ENCODE data around the gene LIN9. TPM values are rescaled to one million over a fixed set of nuclear protein-coding genes. Genes with fewer than 3 reads are reported as not detected.
A peak's percentile ranks its signal among the peaks of the same experiment; 100 is the strongest.
"Not testable (repeated sequence)": the region's sequence is repeated elsewhere in the genome, so short reads cannot be mapped to it uniquely, and the experiment has no call there.

LIN9 gene, protein sequence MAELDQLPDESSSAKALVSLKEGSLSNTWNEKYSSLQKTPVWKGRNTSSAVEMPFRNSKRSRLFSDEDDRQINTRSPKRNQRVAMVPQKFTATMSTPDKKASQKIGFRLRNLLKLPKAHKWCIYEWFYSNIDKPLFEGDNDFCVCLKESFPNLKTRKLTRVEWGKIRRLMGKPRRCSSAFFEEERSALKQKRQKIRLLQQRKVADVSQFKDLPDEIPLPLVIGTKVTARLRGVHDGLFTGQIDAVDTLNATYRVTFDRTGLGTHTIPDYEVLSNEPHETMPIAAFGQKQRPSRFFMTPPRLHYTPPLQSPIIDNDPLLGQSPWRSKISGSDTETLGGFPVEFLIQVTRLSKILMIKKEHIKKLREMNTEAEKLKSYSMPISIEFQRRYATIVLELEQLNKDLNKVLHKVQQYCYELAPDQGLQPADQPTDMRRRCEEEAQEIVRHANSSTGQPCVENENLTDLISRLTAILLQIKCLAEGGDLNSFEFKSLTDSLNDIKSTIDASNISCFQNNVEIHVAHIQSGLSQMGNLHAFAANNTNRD
- polyA plus RNA-seq (2012; ENCODE audit: insufficient read depth, insufficient read length): 12.4 TPM

DNA sequence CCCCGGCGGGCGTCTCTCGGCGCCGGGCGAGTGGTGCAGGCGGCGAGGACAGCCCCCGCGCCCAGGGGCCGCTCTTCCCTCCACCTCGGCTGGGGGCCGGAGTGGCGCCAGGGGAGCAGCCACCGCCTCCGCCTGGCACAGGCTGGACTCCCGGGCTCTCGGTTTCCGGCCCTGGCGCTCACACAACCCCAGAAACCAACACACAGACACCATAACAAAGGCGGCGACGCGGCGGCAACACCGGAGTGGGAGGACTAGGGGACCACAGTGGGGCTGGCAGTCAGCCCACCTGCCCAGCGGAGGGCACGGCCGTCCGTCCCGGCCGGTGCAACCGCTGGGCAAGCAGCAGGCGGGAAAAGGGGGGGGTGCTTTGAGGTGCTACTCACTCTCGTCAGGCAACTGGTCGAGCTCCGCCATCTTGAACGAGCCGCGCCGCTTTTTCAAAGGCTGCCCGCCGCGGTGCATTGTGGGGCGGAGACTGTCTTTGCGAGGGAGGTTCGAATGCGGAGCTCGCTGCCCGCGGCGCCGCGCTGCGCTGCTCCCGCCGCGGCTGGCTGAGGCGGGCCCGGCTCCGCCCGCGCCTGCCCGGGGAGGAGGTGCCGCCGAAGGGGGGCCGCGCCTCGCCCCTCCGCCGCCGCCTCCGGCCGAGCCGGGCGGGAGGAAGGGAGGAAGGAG is at the start of gene LIN9:
Gene LIN9 (minus strand): TSS at position 442 of the 675 bp plus-strand sequence. CDS start 25 bp downstream, at position 417.
- H3K4me3 ChIP-seq (ENCODE audit: low read length): peak within 1 kb of the TSS; percentile 91
- peak; percentile 85 for DNase-seq (ENCODE audit: low read depth, low spot score)

DNA sequence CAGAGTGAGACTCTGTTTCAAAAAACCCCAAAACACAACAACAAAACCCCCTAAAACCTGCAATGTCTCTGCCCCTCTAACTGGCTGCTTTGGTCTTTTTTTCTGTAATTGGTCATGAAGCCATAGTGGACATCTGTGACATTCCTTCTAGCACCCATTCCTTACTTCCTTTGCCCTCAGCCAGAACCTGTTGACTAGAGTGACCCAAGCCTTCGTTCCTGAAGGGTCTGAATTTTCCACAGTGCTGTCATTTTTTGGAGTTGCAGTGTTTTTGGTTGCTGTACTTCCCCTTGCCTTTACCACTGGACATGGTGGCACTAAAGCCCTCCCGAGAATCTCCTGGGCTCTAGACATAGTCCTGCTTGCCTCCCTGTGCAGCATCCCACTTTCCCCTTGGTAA is 48.5 kb upstream of the LIN9 start:
- H3K4me3 ChIP-seq (ENCODE audit: low read length): no peak overlapping the region
- DNase-seq (ENCODE audit: low read depth, low spot score): no peak

DNA sequence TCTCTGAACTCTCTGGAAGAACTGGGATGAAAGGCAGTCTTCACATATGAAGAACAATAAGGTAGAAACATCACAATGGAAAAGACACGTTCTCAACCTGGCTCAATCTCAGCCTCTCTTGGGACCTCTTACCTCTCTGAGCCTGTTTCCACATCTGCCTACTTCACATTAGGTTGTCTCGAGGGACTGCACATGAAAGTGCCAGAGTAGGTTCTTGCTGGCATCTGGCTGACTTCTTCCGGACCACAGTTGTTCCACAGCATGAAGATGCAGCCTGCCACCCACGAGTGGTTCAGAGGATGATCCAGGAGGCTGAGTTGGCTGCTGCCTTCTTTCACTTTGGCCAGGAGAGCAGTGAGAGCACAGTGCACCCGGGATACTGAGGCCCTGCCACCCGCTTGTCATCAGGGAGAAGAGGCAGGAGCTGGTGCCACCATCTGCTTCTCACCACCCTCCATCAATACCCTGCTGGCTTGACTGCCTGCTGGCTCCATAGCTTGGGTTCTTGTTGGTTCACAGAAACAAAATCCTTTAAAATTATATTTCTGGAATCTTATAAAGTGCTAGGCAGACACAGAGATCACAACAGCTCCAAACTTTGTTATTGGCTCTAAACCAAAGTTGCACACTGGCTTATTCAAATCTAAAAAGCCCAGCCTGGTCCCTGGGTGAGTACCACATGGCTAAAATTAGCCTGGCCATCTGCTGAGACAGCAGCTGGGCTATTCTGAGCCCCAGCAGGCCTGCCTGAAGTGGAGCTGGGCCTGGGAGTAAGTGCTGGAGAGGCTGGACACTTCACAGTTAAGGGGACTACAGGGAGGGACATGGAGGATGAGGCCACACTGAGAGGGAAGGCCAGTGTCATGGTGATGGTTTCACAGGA is 46.9 kb upstream of the LIN9 start:
- no peak for DNase-seq (ENCODE audit: low read depth, low spot score)
- no peak overlapping the region for H3K4me3 ChIP-seq (ENCODE audit: low read length)

DNA sequence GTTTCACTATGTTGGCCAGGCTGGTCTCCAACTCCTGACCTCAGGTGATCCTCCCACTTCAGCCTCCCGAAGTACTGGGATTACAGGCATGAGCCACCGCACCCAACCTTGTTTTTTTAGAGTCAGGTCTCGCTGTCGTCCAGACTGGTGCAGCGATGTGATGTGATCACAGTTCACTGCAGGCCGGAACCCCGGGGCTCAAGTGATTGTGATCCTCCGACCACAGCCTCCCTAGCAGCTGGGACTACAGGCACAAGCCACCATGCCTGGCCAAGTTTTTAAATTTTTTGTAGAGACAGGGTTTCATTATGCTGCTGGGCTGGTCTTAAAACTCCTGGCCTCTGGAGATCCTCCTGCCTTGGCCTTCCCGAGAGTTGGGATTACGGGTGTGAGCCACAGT is 46.1 kb upstream of the LIN9 start:
- no peak for DNase-seq (ENCODE audit: low read depth, low spot score)
- H3K4me3 ChIP-seq (ENCODE audit: low read length): no peak overlapping the region

DNA sequence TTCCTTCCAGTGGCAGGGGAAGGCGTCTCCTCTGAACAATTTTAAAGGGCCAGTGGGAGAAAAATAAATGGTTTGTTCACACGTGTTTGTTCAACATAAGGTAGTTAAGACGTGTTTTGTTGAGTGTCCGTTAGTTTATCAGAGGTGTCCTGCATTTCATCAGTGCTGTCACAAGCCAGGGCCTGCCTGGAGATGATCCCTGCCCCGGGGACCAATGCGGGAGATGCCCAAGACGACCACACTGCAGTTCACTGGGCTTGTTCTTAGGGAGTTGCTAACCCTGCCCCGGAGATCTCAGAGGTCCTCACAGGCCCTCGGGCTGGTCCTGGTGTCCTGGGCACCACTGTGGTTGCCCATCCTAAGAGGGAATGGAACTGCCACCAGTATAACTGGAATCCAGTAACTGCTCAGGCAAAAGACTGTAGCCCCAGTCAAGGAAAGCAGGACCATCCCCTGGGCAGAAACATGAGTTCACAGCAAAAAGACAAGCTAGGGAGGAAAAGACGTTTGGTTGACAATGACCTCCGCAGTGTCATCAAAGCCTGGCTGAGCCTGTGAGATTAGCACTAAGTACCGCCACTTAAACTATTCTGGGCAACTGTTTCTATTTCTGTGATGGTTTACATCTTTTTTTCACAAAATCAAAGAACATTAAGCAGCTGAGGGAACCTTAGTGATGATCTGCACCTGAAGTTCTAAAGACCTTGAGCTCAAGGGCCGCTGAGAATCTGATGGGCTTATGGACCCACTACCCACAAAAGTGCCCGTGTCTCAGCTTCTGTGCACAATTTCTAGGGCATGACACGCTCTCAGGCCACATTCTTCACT is 44.9 kb upstream of the LIN9 start:
- no peak for DNase-seq (ENCODE audit: low read depth, low spot score)
- H3K4me3 ChIP-seq (ENCODE audit: low read length): no peak overlapping the region

GRCh38 chr1:226351709-226352108 is 42.7 kb upstream of the LIN9 start:
- H3K4me3 ChIP-seq (ENCODE audit: low read length): no peak overlapping the region
- no peak for DNase-seq (ENCODE audit: low read depth, low spot score)

DNA sequence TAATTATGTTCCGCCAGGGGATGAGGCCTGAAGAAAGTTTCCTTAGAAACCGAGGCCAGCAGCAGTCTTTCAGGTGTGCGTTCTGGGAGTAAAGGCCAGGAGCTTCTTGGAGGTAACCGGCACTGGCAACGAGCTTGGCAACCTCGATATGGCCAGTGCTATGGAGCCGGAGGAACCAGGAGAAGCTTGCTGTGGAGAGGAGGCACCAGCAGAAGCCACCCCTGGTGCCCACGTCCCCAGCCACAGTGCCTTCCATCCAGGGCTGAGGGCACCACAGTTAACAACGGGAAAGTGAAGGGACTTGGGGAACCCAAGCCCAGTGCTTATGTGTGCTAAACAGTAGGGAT is 41.5 kb upstream of the LIN9 start:
- no peak overlapping the region for H3K4me3 ChIP-seq (ENCODE audit: low read length)
- DNase-seq (ENCODE audit: low read depth, low spot score): no peak

DNA sequence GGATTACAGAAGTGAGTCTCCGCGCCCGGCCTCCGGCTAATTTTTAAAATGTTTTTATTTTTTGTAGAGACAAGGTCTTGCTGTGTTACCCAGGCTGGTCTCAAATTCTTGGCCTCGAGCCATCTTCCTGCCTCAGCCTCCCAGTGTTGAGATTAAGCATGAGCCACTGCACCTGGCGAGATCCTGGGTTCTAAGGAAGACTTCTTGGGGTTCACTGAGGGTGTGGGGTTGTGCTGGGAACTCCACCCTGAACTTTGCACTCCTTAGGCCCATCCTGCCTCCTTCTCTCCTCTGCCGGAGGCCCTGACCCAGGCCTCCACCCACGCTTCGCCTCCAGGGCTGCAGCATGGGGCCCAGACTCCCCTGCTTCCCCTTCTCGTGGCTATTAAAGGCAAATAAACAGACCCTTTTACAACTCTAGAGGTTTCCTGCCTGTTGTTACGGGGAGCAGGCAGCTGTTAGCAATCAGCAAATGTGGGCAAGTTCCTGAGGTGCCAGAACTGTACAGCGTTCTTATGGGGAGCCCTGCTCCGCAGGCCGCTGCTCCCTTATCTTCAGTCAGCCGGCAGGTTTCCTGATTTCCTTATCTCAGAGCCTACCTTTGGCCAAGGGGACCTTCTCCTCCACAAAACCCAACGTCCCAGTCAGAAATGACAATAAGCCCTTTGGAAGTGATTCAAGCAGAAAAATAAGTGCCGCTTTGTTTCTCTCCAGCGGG is 41.0 kb upstream of the LIN9 start:
- H3K4me3 ChIP-seq (ENCODE audit: low read length): no peak overlapping the region
- no peak for DNase-seq (ENCODE audit: low read depth, low spot score)

DNA sequence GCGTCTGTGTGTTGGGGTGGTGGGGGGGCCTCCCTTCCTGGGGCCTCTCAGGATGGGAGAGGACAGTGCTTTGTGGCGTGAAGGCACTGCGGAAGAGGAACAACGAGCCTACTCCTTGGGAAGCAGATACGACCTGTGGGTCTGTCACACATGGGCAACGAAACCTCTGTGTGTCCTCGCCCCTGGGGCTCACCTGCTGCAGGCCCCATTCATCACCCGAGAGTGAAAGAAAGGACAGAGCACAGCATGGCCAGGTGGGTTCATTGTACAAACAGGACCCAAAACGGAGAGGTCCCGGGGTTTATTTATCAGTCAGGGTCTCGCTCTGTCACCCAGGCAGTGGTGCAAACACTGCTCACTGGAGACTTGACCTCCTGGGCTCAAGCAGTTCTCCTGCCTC is 40.1 kb upstream of the LIN9 start:
- no peak for DNase-seq (ENCODE audit: low read depth, low spot score)
- no peak overlapping the region for H3K4me3 ChIP-seq (ENCODE audit: low read length)

DNA sequence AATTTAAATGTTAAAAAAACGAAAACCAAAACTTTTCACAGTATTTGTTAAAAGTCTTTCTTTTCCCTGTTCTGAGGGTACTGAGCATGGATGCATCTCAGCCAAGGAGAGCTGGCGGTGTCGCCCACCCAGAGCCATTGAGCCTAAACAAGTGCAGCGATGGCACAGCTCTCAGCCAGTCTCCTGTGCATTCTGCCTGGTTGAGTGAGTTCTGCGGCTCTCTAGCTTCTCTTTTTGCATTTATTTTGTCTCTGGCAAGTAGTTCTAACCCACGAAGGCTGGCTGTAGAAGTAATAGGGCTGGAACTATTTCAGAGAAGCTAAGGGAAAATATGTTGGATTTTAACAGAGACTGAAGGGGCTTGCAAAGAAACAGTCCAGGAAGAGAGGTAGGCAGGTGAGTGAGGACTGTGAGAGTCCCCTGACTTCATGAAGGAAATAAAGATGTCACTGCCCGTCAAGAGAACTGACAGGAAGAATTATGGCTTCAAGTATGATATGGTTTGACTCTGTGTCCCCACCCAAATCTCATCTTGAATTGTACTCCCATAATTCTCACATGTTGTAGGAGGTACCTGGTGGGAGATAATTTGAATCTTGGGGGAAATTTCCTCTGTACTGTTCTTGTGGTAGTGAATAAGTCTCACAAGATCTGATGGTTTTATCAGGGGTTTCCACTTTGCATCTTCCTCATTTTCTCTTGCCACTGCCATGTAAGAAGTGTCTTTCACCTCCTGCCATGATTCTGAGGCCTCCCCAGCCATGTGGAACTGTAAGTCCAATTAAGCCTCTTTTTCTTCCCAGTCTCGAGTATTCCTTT is 35.7 kb upstream of the LIN9 start:
- no peak overlapping the region for H3K4me3 ChIP-seq (ENCODE audit: low read length)
- DNase-seq (ENCODE audit: low read depth, low spot score): no peak

- DNase-seq (ENCODE audit: low read depth, low spot score): no peak
- H3K4me3 ChIP-seq (ENCODE audit: low read length): no peak overlapping the region
These were observed 33.7 kb upstream of the LIN9 start for GRCh38 chr1:226342656-226343055.

- not testable (repeated sequence) for H3K4me3 ChIP-seq (ENCODE audit: low read length); DNase-seq (ENCODE audit: low read depth, low spot score)
These were observed 31.1 kb upstream of the LIN9 start for GRCh38 chr1:226340111-226340510.

DNA sequence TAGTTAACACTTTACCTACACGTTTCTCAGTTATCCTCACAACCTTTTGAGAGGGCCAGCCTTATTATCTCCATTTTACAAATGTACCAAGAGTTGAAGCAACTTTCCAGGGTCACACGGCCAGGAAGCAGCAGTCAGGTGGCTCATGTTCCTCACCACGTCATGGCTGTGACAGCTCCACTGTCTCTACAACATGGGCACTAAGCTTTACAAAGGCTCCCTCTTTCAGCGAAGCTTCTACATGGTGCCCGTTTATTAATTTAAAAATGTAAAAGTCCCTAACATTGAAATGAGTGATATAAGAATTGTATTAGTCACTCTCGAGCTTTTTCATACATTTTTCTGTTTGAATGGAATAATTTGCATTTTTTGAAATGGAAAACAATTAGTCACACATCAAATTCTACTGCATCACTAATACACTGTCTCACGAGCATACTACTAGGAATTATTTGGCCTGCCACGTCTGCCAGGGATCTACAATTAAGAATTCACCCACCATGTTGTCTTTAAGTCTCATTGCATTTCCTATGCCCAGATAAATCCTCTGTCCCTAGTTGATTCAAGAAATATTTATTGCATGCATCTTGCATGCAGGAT is 28.4 kb upstream of the LIN9 start:
- DNase-seq (ENCODE audit: low read depth, low spot score): no peak
- H3K4me3 ChIP-seq (ENCODE audit: low read length): no peak overlapping the region

GRCh38 chr1:226335661-226336060 is 26.7 kb upstream of the LIN9 start:
- no peak for DNase-seq (ENCODE audit: low read depth, low spot score)
- H3K4me3 ChIP-seq (ENCODE audit: low read length): no peak overlapping the region

- no peak for DNase-seq (ENCODE audit: low read depth, low spot score)
- H3K4me3 ChIP-seq (ENCODE audit: low read length): peak overlapping the region; percentile 13
These were observed 24.0 kb upstream of the LIN9 start for GRCh38 chr1:226332947-226333346.

DNA sequence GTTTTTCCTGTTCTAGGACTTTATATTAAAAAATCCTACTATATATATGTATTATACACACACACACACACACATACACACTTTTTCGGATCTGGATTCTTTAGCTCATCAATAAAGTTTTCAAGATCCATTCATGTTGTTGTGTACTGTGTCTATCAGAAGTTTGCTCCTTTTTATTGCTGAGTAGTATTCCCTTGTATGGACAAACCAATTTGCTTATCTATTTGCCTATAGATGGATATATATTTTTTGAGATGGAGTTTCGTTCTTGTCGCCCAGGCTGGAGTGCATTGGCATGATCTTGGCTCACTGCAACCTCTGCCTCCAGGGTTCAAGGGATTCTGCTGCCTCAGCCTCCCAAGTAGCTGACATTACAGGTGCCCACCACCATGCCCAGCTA is 20.3 kb upstream of the LIN9 start:
- no peak overlapping the region for H3K4me3 ChIP-seq (ENCODE audit: low read length)
- DNase-seq (ENCODE audit: low read depth, low spot score): no peak

DNA sequence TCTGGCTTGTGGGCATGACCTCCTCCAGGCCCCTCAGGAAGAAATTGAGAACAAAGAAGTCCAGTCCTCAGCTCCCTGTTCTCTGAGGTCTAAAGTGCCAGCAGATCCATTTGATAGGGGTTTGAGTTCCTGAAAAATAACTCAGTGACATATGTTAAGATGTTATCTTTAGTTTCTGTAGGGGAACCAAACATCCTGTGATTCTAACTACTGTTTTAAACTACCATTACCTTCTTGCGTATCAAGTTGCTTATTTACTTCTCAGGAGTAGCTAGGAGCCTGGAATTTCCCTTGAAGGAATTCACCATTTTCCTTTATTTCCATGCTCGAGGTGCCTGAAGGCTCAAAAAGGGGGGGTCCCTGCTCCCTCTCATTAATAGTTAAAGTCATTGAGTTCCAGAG is 18.8 kb upstream of the LIN9 start:
- H3K4me3 ChIP-seq (ENCODE audit: low read length): no peak overlapping the region
- no peak for DNase-seq (ENCODE audit: low read depth, low spot score)
